K562 (cell line): Measurements from ENCODE around the gene FXYD4. TPM values are rescaled to one million over a fixed set of nuclear protein-coding genes. Genes with fewer than 3 reads are reported as not detected.

Experiments used
- CC2D1A ChIP-seq: fragments of 450-650 bp; IDR thresholded peaks from 2 replicates; pipeline ENCODE4 v1.6.1; 2017; ENCODE audit warnings: mild to moderate bottlenecking
- CHAMP1 ChIP-seq: fragments of 450-650 bp; IDR thresholded peaks from 2 replicates; pipeline ENCODE4 v1.6.1; 2016; ENCODE audit warnings: mild to moderate bottlenecking
- CREB3L1 ChIP-seq: fragments of 450-650 bp; IDR thresholded peaks from 2 replicates; pipeline ENCODE4 v1.6.1; 2014; ENCODE audit warnings: low read depth, mild to moderate bottlenecking, moderate library complexity, borderline replicate concordance
- ELK3 ChIP-seq: fragments of 450-650 bp; formaldehyde crosslinking; IDR thresholded peaks from 2 replicates; pipeline ENCODE4 v1.4.0; 2020; ENCODE audit warnings: mild to moderate bottlenecking
- ETV1 ChIP-seq: fragments of 450-650 bp; conservative IDR thresholded peaks from 2 replicates; pipeline ENCODE4 v1.6.1; 2016; ENCODE audit warnings: missing genetic modification characterization, control low read depth, low read depth, missing compliant biosample characterization
- HDAC1 ChIP-seq, 2 experiments: fragments of 450-650 bp; IDR thresholded peaks; 2 replicates each; pipeline ENCODE4 v1.6.1; 2016 to 2017; ENCODE audit warnings: inconsistent platforms in 1 of 2, mild to moderate bottlenecking in 1 of 2, moderate library complexity in 1 of 2
- HNRNPUL1 ChIP-seq: fragments of 200-400 bp; formaldehyde crosslinking; IDR thresholded peaks from 2 replicates; pipeline ENCODE4 v1.6.1; 2017; ENCODE audit warnings: low read length
- LARP7 ChIP-seq: fragments of 450-650 bp; IDR thresholded peaks from 2 replicates; pipeline ENCODE4 v1.6.1; 2016
- POLR2A ChIP-seq: fragments of 450-650 bp; conservative IDR thresholded peaks from 2 replicates; pipeline ENCODE4 v1.6.1; 2016
- POLR2B ChIP-seq: fragments of 450-650 bp; IDR thresholded peaks from 2 replicates; pipeline ENCODE4 v1.6.1; 2018; ENCODE audit warnings: low read depth; ENCODE audit not compliant: partially characterized antibody
- POLR3G ChIP-seq: IDR thresholded peaks from 2 replicates; pipeline ENCODE4 v1.6.1; 2011; ENCODE audit not compliant: insufficient read length, insufficient replicate concordance; ENCODE audit errors: extremely low read depth
- POU5F1 ChIP-seq: fragments of 150-350 bp; IDR thresholded peaks from 2 replicates; pipeline ENCODE4 v1.6.1; 2014; ENCODE audit warnings: borderline replicate concordance, low read length, low read depth, mild to moderate bottlenecking; ENCODE audit not compliant: partially characterized antibody
- SMAD4 ChIP-seq: fragments of 250-450 bp; sonication (Bioruptor Pico); conservative IDR thresholded peaks from 2 replicates; pipeline ENCODE4 v1.8.0; 2021; ENCODE audit warnings: inconsistent platforms, mild to moderate bottlenecking, moderate library complexity
- SNRNP70 ChIP-seq: fragments of 200-400 bp; formaldehyde crosslinking; optimal IDR thresholded peaks from 2 replicates; pipeline ENCODE3; 2017; ENCODE audit warnings: low read depth, low read length
- SUPT5H ChIP-seq: fragments of 450-650 bp; IDR thresholded peaks from 2 replicates; pipeline ENCODE4 v1.6.1; 2016
- TEAD1 ChIP-seq, 2 experiments: fragments of 450-650 bp in 1 of 2; sonication (generic) in 1 of 2; formaldehyde crosslinking; IDR thresholded peaks; 2 replicates each; pipeline versions ENCODE4 v1.4.0 to v1.8.0; 2020 to 2022; ENCODE audit warnings: mild to moderate bottlenecking in 2 of 2, missing genetic modification reagents in 1 of 2
- U2AF1 ChIP-seq: fragments of 200-400 bp; formaldehyde crosslinking; optimal IDR thresholded peaks from 2 replicates; pipeline ENCODE3; 2017; ENCODE audit warnings: mild to moderate bottlenecking, low read depth, low read length, moderate library complexity
- ZBTB11 ChIP-seq, 3 experiments: fragments of 200-800 bp in 1 of 3; fragments of 250-450 bp in 1 of 3; fragments of 450-650 bp in 1 of 3; sonication (Bioruptor Pico) in 1 of 3; sonication (Bioruptor generic) in 1 of 3; formaldehyde crosslinking in 1 of 3; IDR thresholded peaks; 2 replicates each; pipeline versions ENCODE4 v1.6.1 to v1.8.0; 2016 to 2022; ENCODE audit warnings: mild to moderate bottlenecking in 2 of 3, missing genetic modification characterization in 2 of 3, missing compliant biosample characterization in 1 of 3, moderate library complexity in 1 of 3
- ZFX ChIP-seq: sonication (generic); formaldehyde crosslinking; IDR thresholded peaks from 2 replicates; pipeline ENCODE4 v1.8.0; 2022; ENCODE audit warnings: mild to moderate bottlenecking, missing genetic modification reagents, moderate library complexity
- ZNF583 ChIP-seq: fragments of 250-450 bp; sonication (Bioruptor Pico); IDR thresholded peaks from 2 replicates; pipeline ENCODE4 v1.4.0; 2020
- ZNF707 ChIP-seq: fragments of 250-450 bp; sonication (Bioruptor Pico); conservative IDR thresholded peaks from 2 replicates; pipeline ENCODE4 v1.8.0; 2022; ENCODE audit warnings: inconsistent platforms, mild to moderate bottlenecking, moderate library complexity
- polyA plus RNA-seq, 8 experiments: library from polyadenylated mRNA; depleted of rRNA in 4 of 8; stranded (reverse) in 5 of 8; unstranded in 3 of 8; fragments of >200 nt; fragmentation: Nextera tagmentation in 2 of 8; fragmentation: Illumina TruSeq in 1 of 8; extraction: Ambion mirVana in 2 of 8; extraction: Trizol in 1 of 8; gene quantifications; 2 replicates each; pipeline versions ENCODE4 v1.2.1 to v1.2.3, GENCODE V29; 2011 to 2014; ENCODE audit warnings: inconsistent platforms in 1 of 8, missing spikeins in 1 of 8
- total RNA-seq, 7 experiments: library from RNA; depleted of rRNA in 6 of 7; stranded (reverse); fragments of >200 nt in 6 of 7; fragmentation: Illumina TruSeq in 2 of 7; extraction: Trizol in 2 of 7; gene quantifications; 2 replicates each; pipeline versions ENCODE4 v1.2.1 to v1.2.3, GENCODE V29; 2011 to 2021; ENCODE audit warnings: low replicate concordance in 1 of 7

FXYD4 gene
- total and polyA plus RNA-seq, 9 of the 15 experiments (the other 6 are each of a cell fraction or from before 2014, with no cell fraction given): not detected

GRCh38 chr10:43402176-43402575 lies 30.7 kb downstream of the FXYD4 start (continued):
- TF ChIP-seq POLR2A (peak; percentile 47), U2AF1 (peak; percentile 39), HDAC1 (IDR thresholded peaks at IDR 0.05) (no peak; a peak in 1 of 4 replicates), POU5F1 (no peak), ZNF707 (CRISPR knock-in tag) (no peak), LARP7 (no peak), SMAD4 (CRISPR knock-in tag) (0 out of 2 replicates have a peak, but pooled peaks have one; percentile 8), TEAD1 (CRISPR knock-in tag; IDR thresholded peaks at IDR 0.05) (0 out of 4 replicates have a peak, but pooled peaks of 1 of the 2 experiments have one; percentile 27), CC2D1A (no peak), ETV1 (tag) (no peak), SNRNP70 (no peak), ZNF583 (CRISPR knock-in tag) (no peak), ZFX (CRISPR knock-in tag) (0 out of 2 replicates have a peak, but pooled peaks have one; percentile 1), CREB3L1 (no peak), HNRNPUL1 (no peak), SUPT5H (no peak; the same call in 1 of the 2 replicates), CHAMP1 (no peak), ZBTB11 (CRISPR knock-in tag; IDR thresholded peaks at IDR 0.05) (no peak), POLR2B (peak; percentile 11), POLR3G (no peak), ELK3 (CRISPR knock-in tag) (no peak)
